ENCODE data around the gene NEAT1.

NEAT1 gene

GRCh38 chr11:65396769-65397745 is 25.5 kb upstream of the NEAT1 start:
- H3K27ac Mint-ChIP-seq, result peak overlapping the region; percentile 75
- DNase-seq (ENCODE audit: low spot score in 2 of 2), result no peak
- no peak overlapping the region for H3K4me3 Mint-ChIP-seq
- no peaks in the 10 kb centered on the region for H3K9me3 Mint-ChIP-seq
- ATAC-seq, result no peak
- peaks cover 69% of the 10 kb centered on the region for H3K36me3 Mint-ChIP-seq
- H3K4me1 Mint-ChIP-seq, result peaks cover 29% of the 10 kb centered on the region

- H3K9me3 Mint-ChIP-seq, result no peaks in the 10 kb centered on the region
- no peak overlapping the region for H3K4me3 Mint-ChIP-seq
- H3K27ac Mint-ChIP-seq, result no peak overlapping the region
- H3K4me1 Mint-ChIP-seq, result peaks cover 19% of the 10 kb centered on the region
- no peak for ATAC-seq
- peaks cover 81% of the 10 kb centered on the region for H3K36me3 Mint-ChIP-seq
- DNase-seq (ENCODE audit: low spot score in 2 of 2), result no peak
Measured at GRCh38 chr11:65398362-65398910, 24.2 kb upstream of the NEAT1 start.

GRCh38 chr11:65399249-65399648 is 23.3 kb upstream of the NEAT1 start:
- Mint-ChIP-seq H3K27ac (peak overlapping the region; percentile 74), H3K4me3 (no peak overlapping the region), H3K4me1 (peaks cover 19% of the 10 kb centered on the region), H3K36me3 (peaks cover 85% of the 10 kb centered on the region), H3K9me3 (no peaks in the 10 kb centered on the region)
- ATAC-seq (no peak), DNase-seq (ENCODE audit: low spot score in 2 of 2) (no peak)

GRCh38 chr11:65399845-65400244 is 22.8 kb upstream of the NEAT1 start:
- peak overlapping the region; percentile 74 for H3K27ac Mint-ChIP-seq
- H3K4me3 Mint-ChIP-seq, result no peak overlapping the region
- H3K36me3 Mint-ChIP-seq, result peaks cover 85% of the 10 kb centered on the region
- no peaks in the 10 kb centered on the region for H3K9me3 Mint-ChIP-seq
- DNase-seq (ENCODE audit: low spot score in 2 of 2), result no peak
- peaks cover 19% of the 10 kb centered on the region for H3K4me1 Mint-ChIP-seq
- ATAC-seq, result no peak

GRCh38 chr11:65400307-65401072 is 22.1 kb upstream of the NEAT1 start:
- peaks cover 19% of the 10 kb centered on the region for H3K4me1 Mint-ChIP-seq
- peak overlapping the region; percentile 52 for H3K27ac Mint-ChIP-seq
- DNase-seq (ENCODE audit: low spot score in 2 of 2) (no peak), ATAC-seq (no peak)
- no peak overlapping the region for H3K4me3 Mint-ChIP-seq
- no peaks in the 10 kb centered on the region for H3K9me3 Mint-ChIP-seq
- peaks cover 89% of the 10 kb centered on the region for H3K36me3 Mint-ChIP-seq

- H3K4me1 Mint-ChIP-seq, result peaks cover 14% of the 10 kb centered on the region
- H3K4me3 Mint-ChIP-seq, result no peak overlapping the region
- H3K9me3 Mint-ChIP-seq, result no peaks in the 10 kb centered on the region
- H3K27ac Mint-ChIP-seq, result peak overlapping the region; percentile 65
- H3K36me3 Mint-ChIP-seq, result peaks cover 92% of the 10 kb centered on the region
- DNase-seq (ENCODE audit: low spot score in 2 of 2) (no peak), ATAC-seq (no peak)
Measured at GRCh38 chr11:65401073-65401802, 21.4 kb upstream of the NEAT1 start.

GRCh38 chr11:65401803-65402248 is 20.8 kb upstream of the NEAT1 start:
- ATAC-seq (no peak), DNase-seq (ENCODE audit: low spot score in 2 of 2) (no peak)
- no peaks in the 10 kb centered on the region for H3K9me3 Mint-ChIP-seq
- H3K36me3 Mint-ChIP-seq, result peaks cover 95% of the 10 kb centered on the region
- H3K4me1 Mint-ChIP-seq, result peaks cover 14% of the 10 kb centered on the region
- no peak overlapping the region for H3K4me3 Mint-ChIP-seq
- H3K27ac Mint-ChIP-seq, result peak overlapping the region; percentile 65

- Mint-ChIP-seq H3K36me3 (peaks cover 95% of the 10 kb centered on the region), H3K9me3 (no peaks in the 10 kb centered on the region), H3K27ac (no peak overlapping the region), H3K4me1 (peaks cover 6% of the 10 kb centered on the region), H3K4me3 (no peak overlapping the region)
- no peak for DNase-seq (ENCODE audit: low spot score in 2 of 2)
- ATAC-seq, result no peak
Measured at GRCh38 chr11:65402790-65403189, 19.8 kb upstream of the NEAT1 start.

- no peak for ATAC-seq
- Mint-ChIP-seq H3K36me3 (peaks cover 95% of the 10 kb centered on the region), H3K27ac (no peak overlapping the region), H3K4me1 (peaks cover under 1% of the 10 kb centered on the region), H3K4me3 (no peak overlapping the region), H3K9me3 (no peaks in the 10 kb centered on the region)
- DNase-seq (ENCODE audit: low spot score in 2 of 2), result no peak
Measured at GRCh38 chr11:65403607-65404121, 18.9 kb upstream of the NEAT1 start.

- ATAC-seq (no peak), DNase-seq (ENCODE audit: low spot score in 2 of 2) (no peak)
- no peaks in the 10 kb centered on the region for H3K9me3 Mint-ChIP-seq
- peaks cover 95% of the 10 kb centered on the region for H3K36me3 Mint-ChIP-seq
- H3K4me3 Mint-ChIP-seq, result no peak overlapping the region
- no peak overlapping the region for H3K27ac Mint-ChIP-seq
- H3K4me1 Mint-ChIP-seq, result no peaks in the 10 kb centered on the region
Measured at GRCh38 chr11:65404210-65404609, 18.4 kb upstream of the NEAT1 start.

GRCh38 chr11:65404638-65405339 is 17.8 kb upstream of the NEAT1 start:
- Mint-ChIP-seq H3K36me3 (peaks cover 95% of the 10 kb centered on the region), H3K9me3 (no peaks in the 10 kb centered on the region), H3K4me1 (no peaks in the 10 kb centered on the region), H3K4me3 (no peak overlapping the region), H3K27ac (no peak overlapping the region)
- ATAC-seq (no peak), DNase-seq (ENCODE audit: low spot score in 2 of 2) (no peak)

- Mint-ChIP-seq H3K4me3 (no peak overlapping the region), H3K36me3 (peaks cover 90% of the 10 kb centered on the region), H3K4me1 (peaks cover 11% of the 10 kb centered on the region), H3K27ac (peak overlapping the region; percentile 78), H3K9me3 (no peaks in the 10 kb centered on the region)
- DNase-seq (ENCODE audit: low spot score in 2 of 2), result no peak
- no peak for ATAC-seq
Measured at GRCh38 chr11:65410936-65411680, 11.5 kb upstream of the NEAT1 start.

GRCh38 chr11:65411681-65412070 is 10.9 kb upstream of the NEAT1 start:
- H3K4me3 Mint-ChIP-seq, result no peak overlapping the region

More at GRCh38 chr11:65411681-65412070, 10.9 kb upstream of the NEAT1 start:
- Mint-ChIP-seq H3K36me3 (peaks cover 84% of the 10 kb centered on the region), H3K9me3 (no peaks in the 10 kb centered on the region), H3K27ac (peak overlapping the region; percentile 78), H3K4me1 (peaks cover 14% of the 10 kb centered on the region)
- no peak for ATAC-seq
- no peak for DNase-seq (ENCODE audit: low spot score in 2 of 2)
